Measurements from ENCODE around the gene MCTP1. TPM values are rescaled to one million over a fixed set of nuclear protein-coding genes. Genes with fewer than 3 reads are reported as not detected.

The MCTP1 gene
- total RNA-seq, 2 experiments from 2014 or later = not detected

DNA sequence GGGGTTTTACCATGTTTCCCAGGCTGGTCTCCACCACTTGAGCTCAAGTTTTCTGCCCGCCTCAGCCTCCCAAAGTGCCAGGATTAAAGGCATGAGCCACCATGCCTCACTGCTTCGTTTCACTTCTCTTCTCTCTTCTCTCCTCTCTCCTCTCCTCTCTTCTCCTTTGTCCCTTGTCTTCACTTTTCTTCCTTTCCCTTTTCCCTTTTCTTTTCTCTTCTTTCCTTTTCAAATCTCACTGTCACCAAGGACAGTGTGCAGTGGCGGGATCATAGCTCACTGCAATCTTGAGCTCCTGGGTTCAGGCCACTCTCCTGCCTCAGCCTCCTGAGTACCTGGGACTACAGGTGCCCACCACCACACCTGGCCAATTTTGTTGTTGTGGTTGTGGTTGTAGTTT lies 617.0 kb downstream of the MCTP1 start:
- intact Hi-C loops (cut with micrococcal nuclease; ENCODE audit: unreplicated experiment) = no loop called here
- no peak overlapping the region for H3K4me3 ChIP-seq (ENCODE audit: low read depth, low read length, poor library complexity, severe bottlenecking)
- TF ChIP-seq, protein P1, sequence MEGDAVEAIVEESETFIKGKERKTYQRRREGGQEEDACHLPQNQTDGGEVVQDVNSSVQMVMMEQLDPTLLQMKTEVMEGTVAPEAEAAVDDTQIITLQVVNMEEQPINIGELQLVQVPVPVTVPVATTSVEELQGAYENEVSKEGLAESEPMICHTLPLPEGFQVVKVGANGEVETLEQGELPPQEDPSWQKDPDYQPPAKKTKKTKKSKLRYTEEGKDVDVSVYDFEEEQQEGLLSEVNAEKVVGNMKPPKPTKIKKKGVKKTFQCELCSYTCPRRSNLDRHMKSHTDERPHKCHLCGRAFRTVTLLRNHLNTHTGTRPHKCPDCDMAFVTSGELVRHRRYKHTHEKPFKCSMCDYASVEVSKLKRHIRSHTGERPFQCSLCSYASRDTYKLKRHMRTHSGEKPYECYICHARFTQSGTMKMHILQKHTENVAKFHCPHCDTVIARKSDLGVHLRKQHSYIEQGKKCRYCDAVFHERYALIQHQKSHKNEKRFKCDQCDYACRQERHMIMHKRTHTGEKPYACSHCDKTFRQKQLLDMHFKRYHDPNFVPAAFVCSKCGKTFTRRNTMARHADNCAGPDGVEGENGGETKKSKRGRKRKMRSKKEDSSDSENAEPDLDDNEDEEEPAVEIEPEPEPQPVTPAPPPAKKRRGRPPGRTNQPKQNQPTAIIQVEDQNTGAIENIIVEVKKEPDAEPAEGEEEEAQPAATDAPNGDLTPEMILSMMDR (conservative IDR thresholded peaks at IDR 0.05; ENCODE audit: low read length) = no peak
- no peak for TF ChIP-seq EZH2phosphoT487 (IDR thresholded peaks at IDR 0.05; ENCODE audit: borderline replicate concordance, low read depth, low read length)

DNA sequence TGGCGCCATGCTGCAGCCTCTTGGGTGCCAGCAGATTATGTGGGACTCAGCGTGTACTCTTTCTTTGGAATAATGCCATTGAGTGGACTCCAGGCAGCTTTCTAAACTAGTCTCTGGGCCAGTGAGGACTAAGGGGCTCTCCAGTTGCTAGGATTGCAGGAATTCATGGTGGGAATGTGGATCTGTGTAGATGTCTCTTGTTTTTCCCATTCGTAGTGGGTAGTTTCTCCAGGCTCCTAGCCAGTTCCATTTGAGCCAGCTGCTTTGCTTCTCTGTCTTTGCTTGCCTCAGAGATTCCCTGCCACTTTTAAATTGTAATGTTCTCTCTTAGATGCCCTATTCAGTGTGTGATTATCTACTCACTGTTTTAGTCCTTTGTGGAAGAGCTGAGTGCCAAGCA lies 623.8 kb downstream of the MCTP1 start:
- BruUV-seq (replicated peaks) = no TSS peak
- intact Hi-C loops (cut with micrococcal nuclease; ENCODE audit: unreplicated experiment) = no loop called here
- DNase-seq (ENCODE audit: low spot score) = no peak
- no peaks in the 10 kb centered on the region for H4K20me1 ChIP-seq (ENCODE audit: insufficient read depth, low read length)
- no peak overlapping the region for H3K27ac ChIP-seq (ENCODE audit: low read depth, low read length, poor library complexity, severe bottlenecking)
- H3K4me3 ChIP-seq (ENCODE audit: low read depth, low read length, poor library complexity, severe bottlenecking) = no peak overlapping the region
- TF ChIP-seq EZH2phosphoT487 (IDR thresholded peaks at IDR 0.05; ENCODE audit: borderline replicate concordance, low read depth, low read length) = no peak
- TF ChIP-seq, protein P1 (conservative IDR thresholded peaks at IDR 0.05; ENCODE audit: low read length) = no peak
- H3K9me2 ChIP-seq (ENCODE audit: insufficient read depth, low read length) = no peaks in the 10 kb centered on the region
- H3K4me1 ChIP-seq (ENCODE audit: insufficient read depth, low read length, poor library complexity, severe bottlenecking) = no peaks in the 10 kb centered on the region
- no peak overlapping the region for H3K4me2 ChIP-seq (ENCODE audit: low read length)
- H3K36me3 ChIP-seq (ENCODE audit: insufficient read depth, low read length) = peaks cover 83% of the 10 kb centered on the region
- ChIA-PET CTCF (ENCODE audit: unreplicated experiment) (no interaction called here), POLR2A (interaction anchor here (0.8 kb wide), 1 partner anchor 131 kb away, joined by 3 read pairs; no protein-coding TSS in a partner anchor)
- no peak overlapping the region for H2AFZ ChIP-seq (ENCODE audit: low read length)
- peaks cover 14% of the 10 kb centered on the region; the same call in 1 of the 2 replicates for H3K79me2 ChIP-seq (ENCODE audit: insufficient read depth, low read depth, low read length)
- H3K9me3 ChIP-seq (ENCODE audit: low read length) = peaks cover 31% of the 10 kb centered on the region

More for the DNA sequence above, 617.0 kb downstream of the MCTP1 start:
- no peak overlapping the region for H3K27ac ChIP-seq (ENCODE audit: low read depth, low read length, poor library complexity, severe bottlenecking)
- no peaks in the 10 kb centered on the region for H3K9me3 ChIP-seq (ENCODE audit: low read length)
- CTCF ChIA-PET (ENCODE audit: unreplicated experiment) = no interaction called here
- H3K36me3 ChIP-seq (ENCODE audit: insufficient read depth, low read length) = peaks cover 58% of the 10 kb centered on the region
- no peak overlapping the region for H2AFZ ChIP-seq (ENCODE audit: low read length)
- POLR2A ChIA-PET = no interaction called here
- H3K9me2 ChIP-seq (ENCODE audit: insufficient read depth, low read length) = no peaks in the 10 kb centered on the region
- no peak for DNase-seq (ENCODE audit: low spot score)
- no peaks in the 10 kb centered on the region for H4K20me1 ChIP-seq (ENCODE audit: insufficient read depth, low read length)
- BruUV-seq (replicated peaks) = no TSS peak
- H3K4me1 ChIP-seq (ENCODE audit: insufficient read depth, low read length, poor library complexity, severe bottlenecking) = no peaks in the 10 kb centered on the region
- H3K4me2 ChIP-seq (ENCODE audit: low read length) = no peak overlapping the region
- H3K79me2 ChIP-seq (ENCODE audit: insufficient read depth, low read depth, low read length) = no peaks in the 10 kb centered on the region

DNA sequence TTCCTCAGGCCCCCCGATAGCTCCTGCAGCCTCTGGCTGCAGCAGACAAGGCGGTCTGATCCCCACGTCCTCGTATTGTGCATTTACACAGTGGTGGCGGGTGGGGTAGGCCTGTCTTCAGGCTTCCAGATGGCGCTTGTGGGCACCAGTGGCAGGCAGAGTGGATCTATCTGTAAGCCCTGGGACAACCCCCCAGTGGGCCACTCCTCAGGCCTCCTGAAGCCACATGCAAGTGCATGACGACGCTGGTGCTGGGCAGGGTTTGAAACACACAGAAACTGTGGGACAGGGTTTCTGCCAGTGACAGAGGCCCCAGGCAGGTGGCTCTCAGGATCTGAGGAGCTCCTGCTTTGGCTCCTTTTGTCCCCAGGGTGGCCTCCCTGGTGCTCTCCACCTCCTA lies 624.4 kb downstream of the MCTP1 start:
- no peaks in the 10 kb centered on the region for H3K4me1 ChIP-seq (ENCODE audit: insufficient read depth, low read length, poor library complexity, severe bottlenecking)
- intact Hi-C loops (cut with micrococcal nuclease; ENCODE audit: unreplicated experiment) = no loop called here
- ChIA-PET CTCF (ENCODE audit: unreplicated experiment) (no interaction called here), POLR2A (interaction anchor here (0.8 kb wide), 1 partner anchor 131 kb away, joined by 3 read pairs; no protein-coding TSS in a partner anchor)
- no peaks in the 10 kb centered on the region for H4K20me1 ChIP-seq (ENCODE audit: insufficient read depth, low read length)
- peaks cover 14% of the 10 kb centered on the region; the same call in 1 of the 2 replicates for H3K79me2 ChIP-seq (ENCODE audit: insufficient read depth, low read depth, low read length)
- no peak overlapping the region for H3K4me2 ChIP-seq (ENCODE audit: low read length)
- peaks cover 83% of the 10 kb centered on the region for H3K36me3 ChIP-seq (ENCODE audit: insufficient read depth, low read length)
- no peak for TF ChIP-seq EZH2phosphoT487 (IDR thresholded peaks at IDR 0.05; ENCODE audit: borderline replicate concordance, low read depth, low read length)
- TF ChIP-seq, protein P1 (conservative IDR thresholded peaks at IDR 0.05; ENCODE audit: low read length) = no peak
- no peak overlapping the region for H2AFZ ChIP-seq (ENCODE audit: low read length)
- H3K9me2 ChIP-seq (ENCODE audit: insufficient read depth, low read length) = no peaks in the 10 kb centered on the region
- peaks cover 36% of the 10 kb centered on the region for H3K9me3 ChIP-seq (ENCODE audit: low read length)
- DNase-seq (ENCODE audit: low spot score) = no peak
- no peak overlapping the region for H3K27ac ChIP-seq (ENCODE audit: low read depth, low read length, poor library complexity, severe bottlenecking)
- H3K4me3 ChIP-seq (ENCODE audit: low read depth, low read length, poor library complexity, severe bottlenecking) = no peak overlapping the region
- no TSS peak for BruUV-seq (replicated peaks)
